Measurements from ENCODE around the gene SLC25A38. TPM values are rescaled to one million over a fixed set of nuclear protein-coding genes. Genes with fewer than 3 reads are reported as not detected.
A peak's percentile ranks its signal among the peaks of the same experiment; 100 is the strongest.

SLC25A38 gene
- total RNA-seq, 1 donor from 2014 or later: 19.3 TPM

DNA sequence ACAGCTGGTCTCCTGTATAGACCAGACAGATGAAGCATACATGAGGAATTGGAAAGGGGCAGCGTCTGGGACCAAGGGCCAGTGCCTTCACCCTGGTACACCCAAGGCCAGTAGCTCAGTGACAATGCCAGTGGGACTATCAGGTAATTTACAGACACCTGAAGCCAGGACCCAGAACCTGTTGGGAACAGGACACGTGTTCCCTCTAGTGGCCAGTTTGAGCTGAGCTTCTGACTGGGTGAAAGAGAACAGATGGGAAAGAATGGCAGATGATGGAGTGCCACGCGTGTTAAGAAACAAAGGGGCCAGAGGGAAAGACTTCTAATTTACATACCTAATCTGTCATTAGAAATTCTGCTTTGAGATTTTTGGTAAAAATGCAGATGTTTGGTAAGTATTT is 5.1 kb upstream of the SLC25A38 start:
- H3K4me1 Mint-ChIP-seq: peaks cover 9% of the 10 kb centered on the region
- peak; percentile 70 for DNase-seq (ENCODE audit: low spot score)
- Histone ChIP-seq H3F3A (ENCODE audit: low read depth) (no peaks in the 10 kb centered on the region), H3K27me3 (no peaks in the 10 kb centered on the region), H3K36me3 (no peaks in the 10 kb centered on the region), H4K20me1 (ENCODE audit: low read depth) (no peaks in the 10 kb centered on the region), H3K4me3 (no peak overlapping the region), H3K27ac (no peak overlapping the region), H3K79me2 (ENCODE audit: low read depth) (no peaks in the 10 kb centered on the region), H3K9ac (no peak overlapping the region), H2AFZ (replicated peaks) (no peak overlapping the region), H3K4me1 (no peaks in the 10 kb centered on the region), H3K4me2 (no peak overlapping the region), H3K9me3 (ENCODE audit: low read depth) (no peaks in the 10 kb centered on the region)
- TF ChIP-seq, protein P1, sequence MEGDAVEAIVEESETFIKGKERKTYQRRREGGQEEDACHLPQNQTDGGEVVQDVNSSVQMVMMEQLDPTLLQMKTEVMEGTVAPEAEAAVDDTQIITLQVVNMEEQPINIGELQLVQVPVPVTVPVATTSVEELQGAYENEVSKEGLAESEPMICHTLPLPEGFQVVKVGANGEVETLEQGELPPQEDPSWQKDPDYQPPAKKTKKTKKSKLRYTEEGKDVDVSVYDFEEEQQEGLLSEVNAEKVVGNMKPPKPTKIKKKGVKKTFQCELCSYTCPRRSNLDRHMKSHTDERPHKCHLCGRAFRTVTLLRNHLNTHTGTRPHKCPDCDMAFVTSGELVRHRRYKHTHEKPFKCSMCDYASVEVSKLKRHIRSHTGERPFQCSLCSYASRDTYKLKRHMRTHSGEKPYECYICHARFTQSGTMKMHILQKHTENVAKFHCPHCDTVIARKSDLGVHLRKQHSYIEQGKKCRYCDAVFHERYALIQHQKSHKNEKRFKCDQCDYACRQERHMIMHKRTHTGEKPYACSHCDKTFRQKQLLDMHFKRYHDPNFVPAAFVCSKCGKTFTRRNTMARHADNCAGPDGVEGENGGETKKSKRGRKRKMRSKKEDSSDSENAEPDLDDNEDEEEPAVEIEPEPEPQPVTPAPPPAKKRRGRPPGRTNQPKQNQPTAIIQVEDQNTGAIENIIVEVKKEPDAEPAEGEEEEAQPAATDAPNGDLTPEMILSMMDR (IDR thresholded peaks at IDR 0.05): peak; percentile 81
- TF ChIP-seq EZH2 (IDR thresholded peaks at IDR 0.05): no peak
- H3K4me3 Mint-ChIP-seq: no peak overlapping the region
- H3K27me3 Mint-ChIP-seq (ENCODE audit: insufficient read depth, low read depth): peaks cover 6% of the 10 kb centered on the region
- no peak overlapping the region for H3K27ac Mint-ChIP-seq
- H3K9me3 Mint-ChIP-seq: no peaks in the 10 kb centered on the region
- no peaks in the 10 kb centered on the region for H3K36me3 Mint-ChIP-seq

DNA sequence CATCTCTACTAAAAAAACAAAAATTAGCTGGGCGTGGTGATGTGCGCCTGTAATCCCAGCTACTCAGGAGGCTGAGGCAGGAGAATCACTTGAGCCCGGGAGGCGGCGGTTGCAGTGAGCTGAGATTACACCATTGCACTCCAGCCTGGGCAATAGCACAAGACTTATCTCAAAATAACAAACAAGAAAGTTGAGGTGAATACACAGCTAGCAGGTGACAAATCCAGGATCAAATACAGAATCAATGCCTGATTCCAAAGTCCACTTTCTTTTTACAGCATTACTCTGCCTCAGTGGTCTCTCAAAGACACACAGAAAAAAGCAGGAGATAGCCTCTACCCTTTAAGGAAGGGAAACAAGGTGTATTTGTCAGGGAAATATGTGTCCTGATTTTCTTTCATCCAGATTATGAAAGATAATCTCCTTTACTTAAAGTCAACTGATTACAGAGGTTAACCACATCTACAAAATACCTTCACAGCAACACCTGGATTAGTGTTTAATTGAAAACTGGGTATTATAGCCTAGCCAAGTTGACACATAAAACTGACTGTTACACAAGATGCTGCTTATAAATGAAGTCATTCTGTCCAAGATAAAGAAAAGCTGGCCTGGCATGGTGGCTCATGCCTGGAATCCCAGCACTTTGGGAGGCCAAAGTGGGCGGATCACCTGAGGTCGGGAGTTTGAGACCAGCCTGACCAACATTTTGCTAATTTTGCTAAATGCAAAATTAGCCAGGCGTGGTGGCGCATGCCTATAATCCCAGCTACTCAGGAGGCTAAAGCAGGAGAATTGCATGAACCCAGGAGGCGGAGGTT is 4.0 kb upstream of the SLC25A38 start:
- no peaks in the 10 kb centered on the region for H3K36me3 Mint-ChIP-seq
- Histone ChIP-seq H3K4me3 (no peak overlapping the region), H3K36me3 (no peaks in the 10 kb centered on the region), H3K27ac (no peak overlapping the region), H4K20me1 (ENCODE audit: low read depth) (no peaks in the 10 kb centered on the region), H3K9ac (no peak overlapping the region), H2AFZ (replicated peaks) (no peak overlapping the region), H3K9me3 (ENCODE audit: low read depth) (no peaks in the 10 kb centered on the region), H3K4me2 (no peak overlapping the region), H3K79me2 (ENCODE audit: low read depth) (peaks cover 6% of the 10 kb centered on the region), H3K4me1 (no peaks in the 10 kb centered on the region), H3F3A (ENCODE audit: low read depth) (peaks cover 8% of the 10 kb centered on the region), H3K27me3 (no peaks in the 10 kb centered on the region)
- TF ChIP-seq EZH2phosphoT487 (IDR thresholded peaks at IDR 0.05) (no peak), EZH2 (IDR thresholded peaks at IDR 0.05) (no peak)
- TF ChIP-seq, protein P1 (IDR thresholded peaks at IDR 0.05): no peak
- no peak overlapping the region for H3K4me3 Mint-ChIP-seq
- peaks cover 9% of the 10 kb centered on the region for H3K4me1 Mint-ChIP-seq
- peaks cover 6% of the 10 kb centered on the region for H3K27me3 Mint-ChIP-seq (ENCODE audit: insufficient read depth, low read depth)
- H3K27ac Mint-ChIP-seq: no peak overlapping the region
- DNase-seq (ENCODE audit: low spot score): no peak
- no peaks in the 10 kb centered on the region for H3K9me3 Mint-ChIP-seq

DNA sequence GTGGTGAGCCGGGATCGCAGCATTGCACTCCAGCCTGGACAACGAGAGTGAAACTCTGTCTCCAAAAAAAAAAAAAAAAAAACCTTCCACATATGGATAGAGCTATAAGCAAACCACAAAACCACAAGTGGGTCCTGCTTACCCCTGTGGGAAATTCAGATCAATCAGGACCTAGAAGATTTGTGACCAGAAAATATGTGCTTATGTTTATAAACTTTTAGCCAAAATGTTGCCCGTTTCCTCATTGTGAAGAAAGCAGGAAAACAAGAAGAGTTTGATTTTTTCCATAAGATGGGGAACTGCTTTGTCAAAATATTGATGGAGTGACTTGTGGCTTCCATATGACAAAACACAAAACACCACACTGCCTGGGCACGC is 3.4 kb upstream of the SLC25A38 start:
- H3K27ac Mint-ChIP-seq: no peak overlapping the region
- H3K79me2 ChIP-seq (ENCODE audit: low read depth): peaks cover 10% of the 10 kb centered on the region
- DNase-seq (ENCODE audit: low spot score): no peak
- H3K4me3 Mint-ChIP-seq: no peak overlapping the region
- TF ChIP-seq EZH2phosphoT487 (IDR thresholded peaks at IDR 0.05) (no peak), EZH2 (IDR thresholded peaks at IDR 0.05) (no peak)
- TF ChIP-seq, protein P1 (IDR thresholded peaks at IDR 0.05): no peak
- peaks cover 8% of the 10 kb centered on the region for H3F3A ChIP-seq (ENCODE audit: low read depth)
- peaks cover 9% of the 10 kb centered on the region for H3K4me1 Mint-ChIP-seq
- peaks cover 6% of the 10 kb centered on the region for H3K27me3 Mint-ChIP-seq (ENCODE audit: insufficient read depth, low read depth)
- no peak overlapping the region for H3K27ac ChIP-seq
- H3K4me1 ChIP-seq: no peaks in the 10 kb centered on the region
- H3K9me3 Mint-ChIP-seq: no peaks in the 10 kb centered on the region
- no peaks in the 10 kb centered on the region for H3K27me3 ChIP-seq
- no peaks in the 10 kb centered on the region for H3K9me3 ChIP-seq (ENCODE audit: low read depth)
- peaks cover 4% of the 10 kb centered on the region for H4K20me1 ChIP-seq (ENCODE audit: low read depth)
- H3K4me3 ChIP-seq: no peak overlapping the region
- H3K36me3 Mint-ChIP-seq: no peaks in the 10 kb centered on the region
- no peak overlapping the region for H2AFZ ChIP-seq (replicated peaks)
- no peak overlapping the region for H3K4me2 ChIP-seq
- no peaks in the 10 kb centered on the region for H3K36me3 ChIP-seq
- H3K9ac ChIP-seq: no peak overlapping the region

Measured in neural progenitor cell (in vitro differentiated cells).